ENCODE measurements around the gene GAB2. TPM values are rescaled to one million over a fixed set of nuclear protein-coding genes. Genes with fewer than 3 reads are reported as not detected.
"Not testable (repeated sequence)": the region's sequence is repeated elsewhere in the genome, so short reads cannot be mapped to it uniquely, and the experiment has no call there.

Gene GAB2
- total RNA-seq, 1 donor from 2014 or later = 39.9 TPM

- DNase-seq (ENCODE audit: low spot score in 2 of 2, unreplicated experiment in 2 of 2) = no peak
- H3K27ac Mint-ChIP-seq = no peak overlapping the region
- peaks cover 41% of the 10 kb centered on the region for H3K4me1 Mint-ChIP-seq
- no peak for TF ChIP-seq CTCF (IDR thresholded peaks at IDR 0.05; ENCODE audit: unreplicated experiment)
- H3K27me3 Mint-ChIP-seq (ENCODE audit: low read depth) = no peaks in the 10 kb centered on the region
- peaks cover 2% of the 10 kb centered on the region for H3K36me3 Mint-ChIP-seq
- no peak overlapping the region for H3K4me3 Mint-ChIP-seq
- peaks cover 6% of the 10 kb centered on the region for H3K9me3 Mint-ChIP-seq
These were observed 54.5 kb downstream of the GAB2 start for GRCh38 chr11:78363024-78363619.

- Mint-ChIP-seq H3K4me3 (no peak overlapping the region), H3K36me3 (peaks cover 12% of the 10 kb centered on the region), H3K27me3 (ENCODE audit: low read depth) (no peaks in the 10 kb centered on the region), H3K27ac (no peak overlapping the region), H3K9me3 (peaks cover 16% of the 10 kb centered on the region), H3K4me1 (peaks cover 31% of the 10 kb centered on the region)
- no peak for TF ChIP-seq CTCF (IDR thresholded peaks at IDR 0.05; ENCODE audit: unreplicated experiment)
- DNase-seq (ENCODE audit: low spot score in 2 of 2, unreplicated experiment in 2 of 2) = no peak
These were observed 56.4 kb downstream of the GAB2 start for GRCh38 chr11:78361228-78361627.

GRCh38 chr11:78359921-78360320, 57.7 kb downstream of the GAB2 start:
- DNase-seq (ENCODE audit: low spot score in 2 of 2, unreplicated experiment in 2 of 2) = no peak
- no peak overlapping the region for H3K4me3 Mint-ChIP-seq
- no peak for TF ChIP-seq CTCF (IDR thresholded peaks at IDR 0.05; ENCODE audit: unreplicated experiment)
- H3K9me3 Mint-ChIP-seq = peaks cover 16% of the 10 kb centered on the region
- peak overlapping the region; percentile 80 for H3K27ac Mint-ChIP-seq
- H3K27me3 Mint-ChIP-seq (ENCODE audit: low read depth) = no peaks in the 10 kb centered on the region
- peaks cover 12% of the 10 kb centered on the region for H3K36me3 Mint-ChIP-seq
- H3K4me1 Mint-ChIP-seq = peaks cover 24% of the 10 kb centered on the region

GRCh38 chr11:78357924-78358323, 59.7 kb downstream of the GAB2 start:
- H3K27ac Mint-ChIP-seq; H3K4me3 Mint-ChIP-seq; DNase-seq (ENCODE audit: low spot score in 2 of 2, unreplicated experiment in 2 of 2); H3K27me3 Mint-ChIP-seq (ENCODE audit: low read depth): not testable (repeated sequence)
- H3K9me3 Mint-ChIP-seq = peaks cover 16% of the 10 kb centered on the region
- H3K36me3 Mint-ChIP-seq = peaks cover 12% of the 10 kb centered on the region
- peaks cover 29% of the 10 kb centered on the region for H3K4me1 Mint-ChIP-seq

- Mint-ChIP-seq H3K36me3 (peaks cover 12% of the 10 kb centered on the region), H3K4me1 (peaks cover 34% of the 10 kb centered on the region), H3K9me3 (peaks cover 12% of the 10 kb centered on the region)
- DNase-seq (ENCODE audit: low spot score in 2 of 2, unreplicated experiment in 2 of 2); H3K4me3 Mint-ChIP-seq; H3K27ac Mint-ChIP-seq; H3K27me3 Mint-ChIP-seq (ENCODE audit: low read depth): not testable (repeated sequence)
These were observed 60.2 kb downstream of the GAB2 start for GRCh38 chr11:78357425-78357824.

- H3K27ac Mint-ChIP-seq; H3K9me3 Mint-ChIP-seq; DNase-seq (ENCODE audit: low spot score in 2 of 2, unreplicated experiment in 2 of 2); H3K27me3 Mint-ChIP-seq (ENCODE audit: low read depth); H3K4me3 Mint-ChIP-seq: not testable (repeated sequence)
- Mint-ChIP-seq H3K4me1 (peaks cover 47% of the 10 kb centered on the region), H3K36me3 (peaks cover 12% of the 10 kb centered on the region)
These were observed 61.9 kb downstream of the GAB2 start for GRCh38 chr11:78355742-78356141.

- peaks cover 10% of the 10 kb centered on the region for H3K9me3 Mint-ChIP-seq
- no peaks in the 10 kb centered on the region for H3K27me3 Mint-ChIP-seq (ENCODE audit: low read depth)
- peak overlapping the region; percentile 84 for H3K27ac Mint-ChIP-seq
- H3K4me1 Mint-ChIP-seq = peaks cover 51% of the 10 kb centered on the region
- peaks cover 12% of the 10 kb centered on the region for H3K36me3 Mint-ChIP-seq
- TF ChIP-seq CTCF (IDR thresholded peaks at IDR 0.05; ENCODE audit: unreplicated experiment) = no peak
- H3K4me3 Mint-ChIP-seq = no peak overlapping the region
- DNase-seq (ENCODE audit: low spot score in 2 of 2, unreplicated experiment in 2 of 2) = no peak
These were observed 62.3 kb downstream of the GAB2 start for GRCh38 chr11:78355309-78355705.

Measured in mesothelial cell of epicardium (in vitro differentiated cells).